GM12801 (cell line): ENCODE measurements around the gene ASGR2.

Experiments
- CTCF ChIP-seq: IDR thresholded peaks from one replicate; pipeline ENCODE4 v1.5.1; 2011; ENCODE audit warnings: control low read depth; ENCODE audit not compliant: insufficient read length; ENCODE audit errors: extremely low read depth

ASGR2 gene

DNA sequence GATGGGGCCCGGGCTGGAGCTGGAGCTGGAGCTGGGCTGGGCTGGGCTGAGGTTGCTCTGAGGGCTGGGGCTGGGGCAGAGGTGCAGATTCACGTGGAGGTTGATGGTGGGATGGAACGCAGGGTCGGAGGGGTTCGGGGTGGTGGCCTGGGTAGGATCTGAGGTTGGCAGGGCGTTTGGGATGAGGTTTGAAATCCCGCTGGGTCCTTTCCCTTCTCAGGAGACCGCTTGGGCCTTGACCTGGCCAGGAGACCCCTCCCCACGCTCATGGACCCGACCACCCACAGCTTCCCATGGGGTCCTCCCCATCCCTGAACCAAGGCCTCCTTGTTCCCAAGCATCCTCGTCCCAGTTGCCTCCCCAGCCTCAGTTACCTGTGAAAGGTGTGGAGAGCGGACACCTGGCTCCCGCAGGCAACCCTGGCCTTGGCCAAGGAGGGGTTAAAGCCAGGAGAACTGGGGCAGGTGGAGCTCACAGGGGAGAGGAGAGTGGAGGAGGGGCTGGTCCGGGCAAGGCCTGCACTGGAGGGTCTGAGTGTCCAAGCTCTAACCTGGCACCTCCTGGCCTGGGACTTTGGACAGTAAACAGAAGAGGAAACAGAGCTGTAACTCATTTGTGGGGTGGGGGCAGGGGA lies at the start of gene ASGR2:
Gene ASGR2, minus strand, starts transcription at position 582 of the 634 bp plus-strand sequence. CDS start 582 bp downstream, outside the sequence.
- TF ChIP-seq CTCF = no peak

GRCh38 chr17:7156342-7156940 lies 41.8 kb upstream of the ASGR2 start:
- TF ChIP-seq CTCF = no peak

- no peak for TF ChIP-seq CTCF
Observed at GRCh38 chr17:7147772-7148171, 33.1 kb upstream of the ASGR2 start.

DNA sequence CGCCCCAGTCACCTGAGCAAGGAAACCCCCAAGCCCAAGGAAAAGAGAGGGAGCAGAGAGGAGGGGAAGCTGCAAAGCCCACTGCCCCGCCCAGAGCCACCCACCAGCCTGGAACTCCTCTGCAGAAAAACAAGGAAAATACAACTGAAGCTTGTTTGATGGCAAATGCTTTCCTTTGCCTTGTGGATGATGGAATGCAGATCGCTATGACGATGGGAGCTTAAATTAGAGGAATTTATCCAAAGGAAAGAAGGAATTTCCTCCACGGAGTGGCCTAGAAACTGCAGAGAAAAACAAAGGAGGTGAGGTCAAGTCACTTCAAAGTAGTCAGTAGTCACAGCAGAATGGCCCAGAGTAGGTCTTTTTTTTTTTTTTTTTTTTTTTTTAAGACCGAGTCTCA lies 31.5 kb upstream of the ASGR2 start:
- no peak for TF ChIP-seq CTCF

GRCh38 chr17:7144213-7144612 lies 29.6 kb upstream of the ASGR2 start:
- TF ChIP-seq CTCF = no peak

DNA sequence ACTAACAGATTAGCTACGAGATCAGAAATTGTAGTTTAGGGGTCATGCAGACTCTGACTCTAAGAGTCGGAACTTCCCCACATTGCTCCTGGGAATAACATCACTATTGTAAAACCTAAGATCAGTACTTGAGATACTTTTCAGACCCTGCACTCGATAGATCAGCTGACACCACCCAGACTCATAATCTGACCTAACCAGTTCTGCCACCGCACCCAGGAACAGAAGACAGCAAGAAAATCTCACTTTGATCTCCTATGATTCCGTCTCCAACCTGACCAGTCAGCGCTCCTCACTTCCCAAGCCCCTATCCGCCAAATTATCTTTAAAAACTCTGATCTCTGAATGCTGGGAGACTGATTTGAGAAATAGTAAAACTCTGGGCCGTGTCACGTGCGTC lies 27.2 kb upstream of the ASGR2 start:
- TF ChIP-seq CTCF = no peak

- no peak for TF ChIP-seq CTCF
Observed at GRCh38 chr17:7139400-7139799, 24.8 kb upstream of the ASGR2 start.
